AG20443 (cell line): ENCODE measurements around the gene PDCD11.

Experiments used
- DNase-seq: peaks from one replicate; pipeline ENCODE4 v3.0.0; 2012; ENCODE audit warnings: low spot score, mixed read lengths

PDCD11 gene

DNA sequence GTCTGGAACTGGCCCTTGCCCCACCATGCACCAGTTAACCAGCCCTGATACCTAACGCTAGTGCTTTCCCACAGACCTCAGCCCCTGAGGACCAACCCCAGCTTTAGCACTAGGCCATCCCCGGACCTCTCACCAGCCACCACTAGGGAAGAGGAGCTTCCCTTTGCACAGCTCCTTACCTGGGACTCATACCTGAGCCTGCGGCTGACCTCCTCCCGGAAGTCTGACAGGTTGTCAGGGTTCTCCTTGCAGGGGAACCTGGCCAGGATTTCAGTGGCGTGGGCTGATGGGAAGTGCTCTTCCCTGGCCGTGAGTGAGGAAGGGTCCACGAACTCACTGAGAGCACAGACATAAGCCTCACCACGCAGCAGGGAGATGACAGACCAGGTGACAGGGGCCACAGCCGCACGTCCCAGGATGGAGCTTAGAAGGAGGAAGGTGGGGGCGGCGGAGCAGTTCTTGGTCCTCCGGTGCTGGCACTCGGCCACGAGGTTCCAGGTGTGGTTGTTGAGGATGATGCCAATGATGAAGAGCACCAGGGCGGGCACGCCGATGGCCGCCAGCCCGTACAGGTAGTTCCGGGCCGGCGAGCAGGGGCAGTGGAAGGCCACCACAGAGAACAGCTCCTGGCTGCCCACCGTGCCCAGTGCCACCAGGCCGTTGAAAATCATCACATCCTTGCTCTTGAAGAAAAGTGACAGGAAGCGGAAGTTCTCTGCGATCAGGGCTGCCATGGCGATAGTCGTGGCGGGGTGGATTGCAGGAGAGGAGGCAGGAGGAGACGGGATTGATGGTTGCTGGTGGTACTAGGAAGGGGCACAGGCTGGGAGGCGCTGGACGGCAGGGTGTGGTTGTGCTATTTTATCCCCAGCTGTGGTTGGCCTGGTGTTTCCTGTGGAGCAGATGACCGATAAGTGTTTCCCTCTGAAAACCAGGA is 53.0 kb downstream of the PDCD11 start:
- DNase-seq = no peak

DNA sequence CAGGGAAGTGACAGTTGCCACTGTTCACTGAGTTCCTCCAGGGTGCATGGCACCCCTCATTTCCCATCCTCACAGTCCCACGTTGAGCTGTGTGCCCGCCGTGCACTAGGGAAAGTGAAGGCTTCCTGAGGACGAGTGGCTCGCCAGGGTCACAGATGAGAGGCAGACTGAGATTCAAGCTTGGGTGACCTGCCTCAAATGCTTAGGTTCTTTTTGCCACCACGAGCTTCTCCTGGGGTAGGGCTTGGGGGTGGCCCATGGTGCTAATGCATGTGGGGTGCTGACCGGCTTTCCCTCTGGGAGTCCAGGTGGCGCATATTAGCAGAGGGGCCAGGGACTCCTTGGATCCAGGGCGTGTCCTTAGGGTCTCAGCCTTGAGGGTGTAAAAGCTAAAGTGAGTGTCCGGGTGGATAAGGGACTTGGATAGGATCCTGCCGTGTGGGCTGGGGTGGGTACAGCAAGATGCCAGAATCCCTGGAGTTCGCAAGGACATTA is 53.8 kb downstream of the PDCD11 start:
- no peak for DNase-seq

DNA sequence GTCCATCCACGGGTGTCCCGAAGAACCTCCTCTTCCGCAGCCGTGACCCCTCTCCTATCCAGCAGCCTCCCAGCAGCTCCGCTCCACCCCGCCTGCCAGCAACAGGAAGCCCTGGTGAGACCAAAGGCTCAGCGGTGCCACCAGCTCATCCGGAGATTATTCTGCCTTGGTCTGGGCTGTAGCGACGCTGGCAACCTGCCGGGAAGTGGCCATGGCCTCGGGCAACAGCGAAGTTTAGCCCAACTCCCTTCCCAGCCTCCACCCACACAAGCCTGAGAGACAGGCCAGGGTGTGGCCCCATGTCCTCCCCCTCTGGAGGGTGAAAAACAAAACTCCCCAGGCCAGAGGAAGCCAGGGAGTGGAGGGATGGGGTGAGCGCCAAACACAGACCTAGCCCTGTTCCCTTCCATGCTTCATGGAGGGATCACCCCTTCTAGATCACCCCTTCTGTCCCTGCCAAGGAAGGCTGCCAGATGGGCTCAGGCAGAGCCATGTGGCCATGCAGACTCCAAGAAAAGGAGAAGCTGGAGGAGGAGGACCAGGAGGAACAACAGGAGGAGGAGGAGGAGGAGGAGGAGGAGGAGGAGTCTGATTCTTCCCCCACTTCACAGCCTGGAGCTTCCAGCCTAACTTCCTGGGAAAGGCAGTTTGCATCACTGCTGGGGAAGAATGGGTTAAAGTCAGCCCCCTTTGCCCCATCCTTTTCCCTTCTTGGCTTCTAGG is 54.8 kb downstream of the PDCD11 start:
- peak; percentile 87 for DNase-seq

DNA sequence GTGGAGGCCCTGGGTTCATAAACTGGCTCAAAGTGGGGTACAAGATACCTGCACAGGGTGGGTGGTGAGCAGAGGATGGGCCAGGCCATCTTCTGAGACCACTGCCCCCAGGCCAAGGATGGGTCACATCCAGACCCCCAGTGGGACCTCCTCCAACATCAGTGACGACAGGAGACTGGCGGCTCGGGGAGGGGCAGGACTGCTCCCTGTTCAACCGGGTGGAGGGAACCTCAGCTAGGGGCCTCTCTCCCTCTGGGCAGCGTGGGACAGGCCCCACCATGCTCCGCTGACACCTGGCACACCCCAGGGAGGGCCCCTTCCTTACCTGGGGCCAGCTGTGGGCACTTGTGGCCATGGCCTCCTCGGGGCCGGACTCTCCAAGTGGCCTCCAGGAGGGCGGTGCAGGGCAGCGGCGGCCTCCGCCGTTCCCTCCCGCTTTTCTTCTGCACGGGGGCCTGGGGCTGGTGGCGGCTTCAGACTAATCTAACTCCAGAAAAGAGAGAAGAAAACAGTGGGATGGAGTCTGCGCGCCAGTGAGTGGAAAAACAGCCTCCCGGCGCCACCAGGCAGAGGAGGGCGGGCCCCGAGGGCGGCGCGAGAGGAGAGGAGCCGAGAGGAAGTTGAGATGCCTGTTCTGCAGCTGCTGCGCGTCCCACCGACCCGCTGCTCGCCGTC is 55.5 kb downstream of the PDCD11 start, which contains the start of gene CALHM2:
TSS of gene CALHM2 (minus strand) at position 540 of the 675 bp plus-strand sequence. CDS start 2,429 bp downstream, outside the sequence.
- peak; percentile 90 for DNase-seq

DNA sequence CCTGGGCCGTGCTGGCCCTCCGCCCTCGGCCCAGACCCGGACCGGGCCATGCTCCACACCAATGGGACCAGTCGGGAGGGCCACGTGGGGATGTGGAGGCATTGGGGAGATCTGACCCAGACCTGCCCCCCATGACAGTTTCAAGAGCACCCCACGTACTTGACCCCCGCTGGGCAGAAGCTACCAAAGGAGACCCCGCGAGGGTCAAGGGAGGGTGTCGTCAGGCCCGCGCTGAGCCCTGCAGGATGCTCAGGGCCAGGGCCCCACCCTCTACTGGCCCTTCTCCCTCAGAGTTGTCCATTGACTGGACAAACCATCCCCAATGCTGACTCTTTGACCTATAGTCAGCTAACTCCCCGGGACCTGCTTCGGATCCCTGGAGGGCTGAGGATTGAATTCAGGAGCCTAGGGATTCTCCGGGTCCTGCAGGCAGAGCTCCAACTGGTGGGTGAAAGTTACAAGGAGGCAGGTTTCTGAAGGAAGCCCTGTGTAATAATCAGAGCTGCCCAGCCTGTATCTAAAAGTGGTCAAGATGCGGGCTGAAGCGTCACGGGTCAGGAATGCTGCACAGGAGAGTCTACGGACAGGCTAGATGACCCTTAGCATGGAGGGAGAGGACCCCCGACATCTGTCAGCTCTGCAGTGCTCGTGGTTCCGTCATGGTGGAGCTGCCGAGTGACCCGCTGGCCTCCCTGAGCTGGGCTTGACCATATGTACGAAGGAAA is 56.2 kb downstream of the PDCD11 start:
- DNase-seq = no peak

DNA sequence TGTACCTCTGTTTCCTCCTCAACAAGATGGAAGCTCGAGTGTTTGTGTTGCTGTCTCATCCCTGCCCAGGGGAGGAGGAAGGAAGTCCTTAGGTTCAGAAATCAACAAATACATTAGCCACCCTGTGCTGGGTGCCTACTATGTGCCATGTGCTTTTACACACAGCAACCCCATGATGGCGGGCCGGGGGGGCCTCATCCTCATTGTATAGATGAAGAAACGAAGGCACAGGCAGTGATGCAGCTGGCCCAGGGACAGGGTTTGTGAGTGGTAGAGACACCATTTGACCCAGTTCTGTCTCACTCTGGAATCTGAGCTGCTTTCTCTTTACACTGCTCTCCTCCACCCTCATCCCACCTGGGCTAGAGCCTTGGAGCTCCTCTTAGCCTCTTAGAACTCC is 57.6 kb downstream of the PDCD11 start:
- DNase-seq = no peak

DNA sequence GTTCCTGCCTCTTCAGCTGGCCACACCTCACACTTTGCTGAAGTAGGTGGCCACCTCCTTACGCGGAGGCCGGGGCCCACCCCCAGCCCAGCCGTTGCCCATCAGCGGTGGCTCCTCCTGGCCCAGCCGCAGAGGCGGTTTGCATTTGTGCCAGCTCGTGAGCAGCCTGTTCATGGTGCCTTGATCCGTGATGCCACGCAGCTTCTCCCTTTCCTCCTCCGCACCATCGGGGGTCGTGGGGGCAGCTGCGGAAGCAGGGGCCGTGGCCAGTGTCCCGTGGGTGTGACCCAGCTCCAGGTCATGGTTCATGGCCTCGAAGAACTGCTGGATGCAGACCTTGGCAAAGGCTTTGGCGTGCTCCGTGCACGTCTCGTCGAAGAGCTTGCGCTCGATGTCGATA is 58.8 kb downstream of the PDCD11 start:
- no peak for DNase-seq

GRCh38 chr10:103456074-103456660 is 59.7 kb downstream of the PDCD11 start:
- DNase-seq = no peak

GRCh38 chr10:103457176-103457712 is 60.8 kb downstream of the PDCD11 start:
- DNase-seq = no peak

- DNase-seq = no peak
These were observed 61.6 kb downstream of the PDCD11 start for GRCh38 chr10:103457896-103458583.

DNA sequence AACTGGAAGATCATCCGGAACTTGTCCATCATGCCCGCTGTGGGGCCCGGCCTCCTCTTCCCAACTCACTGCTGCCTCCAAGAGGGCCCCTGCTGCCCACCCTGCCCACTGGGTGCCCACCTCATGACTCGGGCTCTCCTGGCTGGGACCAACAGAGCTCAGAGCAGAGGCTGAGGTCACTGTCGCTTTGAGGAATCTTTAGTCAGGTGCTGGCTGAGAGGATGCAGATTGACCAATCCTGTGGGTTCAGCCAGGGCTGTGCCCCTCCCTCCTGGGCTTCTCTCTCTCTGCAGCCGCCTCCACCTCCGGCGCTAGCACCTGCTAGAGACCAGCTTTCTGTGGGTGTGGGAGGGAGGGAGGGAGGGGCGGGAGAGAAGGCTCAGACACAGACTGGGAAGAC is 62.3 kb downstream of the PDCD11 start, which contains the start of gene CALHM1:
TSS of gene CALHM1 (minus strand) at position 181 of the 400 bp plus-strand sequence. CDS start at position 32, 149 bp downstream.
- DNase-seq = no peak

GRCh38 chr10:103459615-103460014 is 63.2 kb downstream of the PDCD11 start:
- no peak for DNase-seq

- no peak for DNase-seq
These were observed 67.1 kb downstream of the PDCD11 start for GRCh38 chr10:103463499-103463898.

GRCh38 chr10:103465411-103466179 is 69.2 kb downstream of the PDCD11 start:
- no peak for DNase-seq

- no peak for DNase-seq
These were observed 70.3 kb downstream of the PDCD11 start for GRCh38 chr10:103466734-103467133.

GRCh38 chr10:103467406-103467805 is 71.0 kb downstream of the PDCD11 start:
- no peak for DNase-seq

- no peak for DNase-seq
These were observed 72.8 kb downstream of the PDCD11 start for GRCh38 chr10:103469201-103469600.

- DNase-seq = no peak
These were observed 74.6 kb downstream of the PDCD11 start for GRCh38 chr10:103470761-103471653.
